H1 (cell line): ENCODE data around the gene CEP83. TPM values are rescaled to one million over a fixed set of nuclear protein-coding genes. Genes with fewer than 3 reads are reported as not detected.

Experiments used
- CTCF ChIA-PET: fragments of 300-600 bp; sonication (Branson Sonifier 250); formaldehyde crosslinking; loops from one replicate; lab custom pipeline; 2021; ENCODE audit not compliant: partially characterized antibody; lab: Charles Lee
- POLR2A ChIA-PET: fragments of 300-600 bp; sonication (Branson Sonifier 250); formaldehyde crosslinking; loops from one replicate; lab custom pipeline; 2021; ENCODE audit warnings: inconsistent platforms; ENCODE audit not compliant: partially characterized antibody; lab: Charles Lee
- DNase-seq, 2 experiments: peaks; one replicate each; pipeline versions ENCODE4 v3.0.0 to v3.0.0-alpha.2; 2010 to 2022; ENCODE audit warnings: low spot score in 2 of 2, low read depth in 1 of 2, mixed read lengths in 1 of 2
- FAIRE-seq: peaks from 2 replicates; lab custom pipeline; 2011; peaks lifted over from hg19 to GRCh38; lab: Jason Lieb, UNC
- H2AFZ ChIP-seq: 2 replicates; pipeline ENCODE4 v1.8.1; 2012; ENCODE audit warnings: low read length, inconsistent platforms
- H2AK5ac ChIP-seq: 2 replicates; pipeline ENCODE4 v1.6.1; 2013; ENCODE audit warnings: low read depth, low read length
- H2BK120ac ChIP-seq: replicated peaks from 2 replicates; pipeline ENCODE3; 2013; ENCODE audit warnings: low read depth, low read length, inconsistent platforms
- H2BK12ac ChIP-seq: 2 replicates; pipeline ENCODE4 v1.6.1; 2013; ENCODE audit warnings: low read depth, low read length
- H2BK15ac ChIP-seq: 2 replicates; pipeline ENCODE4 v1.6.1; 2013; ENCODE audit warnings: low read length
- H2BK20ac ChIP-seq: 2 replicates; pipeline ENCODE4 v1.6.1; 2013; ENCODE audit warnings: low read length
- H2BK5ac ChIP-seq: 2 replicates; pipeline ENCODE4 v1.6.1; 2013; ENCODE audit warnings: low read depth, low read length
- H3K14ac ChIP-seq: 2 replicates; pipeline ENCODE4 v1.6.1; 2013; ENCODE audit warnings: inconsistent platforms; ENCODE audit not compliant: insufficient read length
- H3K18ac ChIP-seq: 2 replicates; pipeline ENCODE4 v1.6.1; 2013; ENCODE audit warnings: low read length; ENCODE audit errors: extremely low read depth
- H3K23ac ChIP-seq: 2 replicates; pipeline ENCODE4 v1.6.1; 2013; ENCODE audit warnings: inconsistent platforms; ENCODE audit not compliant: insufficient read length
- H3K23me2 ChIP-seq: 2 replicates; pipeline ENCODE4 v1.6.1; 2013; ENCODE audit warnings: low read depth, low read length
- H3K27ac ChIP-seq: 2 replicates; pipeline ENCODE4 v1.6.1; 2011; ENCODE audit warnings: low read depth, low read length, inconsistent platforms
- H3K27me3 ChIP-seq, 4 experiments: replicated peaks in 1 of 4; 1 replicate in 1 of 4; 2 replicates in 3 of 4; pipeline versions ENCODE4 v1.6.1 to v1.8.1; 2011 to 2013; ENCODE audit warnings: low read length in 3 of 4, mild to moderate bottlenecking in 3 of 4, inconsistent platforms in 2 of 4, mixed read lengths in 2 of 4, moderate library complexity in 1 of 4; ENCODE audit not compliant: control insufficient read depth in 3 of 4, insufficient read depth in 3 of 4; ENCODE audit errors: extremely low read depth in 1 of 4
- H3K36me3 ChIP-seq, 4 experiments: 2 replicates each; pipeline versions ENCODE4 v1.6.1 to v1.8.1; 2011 to 2013; ENCODE audit warnings: mild to moderate bottlenecking in 4 of 4, low read length in 3 of 4, moderate library complexity in 2 of 4, control low read depth in 1 of 4, inconsistent platforms in 1 of 4; ENCODE audit not compliant: insufficient read depth in 4 of 4, control insufficient read depth in 2 of 4
- H3K4ac ChIP-seq: replicated peaks from 2 replicates; pipeline ENCODE3; 2013; ENCODE audit warnings: low read length, low read depth, mixed read lengths, inconsistent platforms; ENCODE audit not compliant: insufficient read length
- H3K4me1 ChIP-seq, 4 experiments: replicated peaks in 1 of 4; 1 replicate in 1 of 4; 2 replicates in 3 of 4; pipeline versions ENCODE4 v1.6.1 to v1.8.1; 2011 to 2013; ENCODE audit warnings: low read length in 3 of 4, inconsistent platforms in 2 of 4, mixed read lengths in 1 of 4; ENCODE audit not compliant: insufficient read depth in 4 of 4, control insufficient read depth in 3 of 4
- H3K4me2 ChIP-seq, 2 experiments: 2 replicates each; pipeline versions ENCODE4 v1.6.1 to v1.8.1; 2011 to 2013; ENCODE audit warnings: low read depth in 2 of 2, low read length in 2 of 2, control low read depth in 1 of 2, inconsistent platforms in 1 of 2, mild to moderate bottlenecking in 1 of 2; ENCODE audit not compliant: insufficient read depth in 1 of 2
- H3K4me3 ChIP-seq, 4 experiments: fragments of 200-600, 300-600 bp in 1 of 4; sonication (generic), shearing (Covaris generic), sonication (Bioruptor Twin) in 1 of 4; 2 replicates each; pipeline versions ENCODE4 v1.5.1 to v1.8.1; 2011 to 2016; ENCODE audit warnings: low read length in 4 of 4, low read depth in 3 of 4, control low read depth in 2 of 4, inconsistent platforms in 2 of 4, mild to moderate bottlenecking in 2 of 4, mixed read lengths in 1 of 4, moderate library complexity in 1 of 4; ENCODE audit not compliant: insufficient read depth in 2 of 4; ENCODE audit errors: extremely low read depth in 1 of 4
- H3K56ac ChIP-seq: replicated peaks from 2 replicates; pipeline ENCODE3; 2013; ENCODE audit warnings: low read depth, mild to moderate bottlenecking, mixed read lengths, low read length, inconsistent platforms; ENCODE audit not compliant: insufficient read length
- H3K79me1 ChIP-seq: 2 replicates; pipeline ENCODE4 v1.6.1; 2013; ENCODE audit warnings: low read depth, low read length, control low read depth
- H3K79me2 ChIP-seq, 2 experiments: 2 replicates each; pipeline versions ENCODE4 v1.6.1 to v1.8.1; 2012 to 2013; ENCODE audit warnings: low read length in 2 of 2, mild to moderate bottlenecking in 2 of 2, inconsistent platforms in 1 of 2; ENCODE audit not compliant: insufficient read depth in 2 of 2, control insufficient read depth in 1 of 2
- H3K9ac ChIP-seq, 4 experiments: replicated peaks in 1 of 4; 1 replicate in 1 of 4; 2 replicates in 3 of 4; pipeline versions ENCODE4 v1.6.1 to v1.8.1; 2011 to 2013; ENCODE audit warnings: low read depth in 3 of 4, low read length in 3 of 4, control low read depth in 2 of 4, mild to moderate bottlenecking in 2 of 4, moderate library complexity in 2 of 4, inconsistent platforms in 1 of 4; ENCODE audit errors: extremely low read depth in 1 of 4
- H3K9me3 ChIP-seq, 2 experiments: 2 replicates each; pipeline versions ENCODE4 v1.6.1 to v1.8.1; 2012 to 2013; ENCODE audit warnings: mild to moderate bottlenecking in 2 of 2, moderate library complexity in 2 of 2, control low read depth in 1 of 2, inconsistent platforms in 1 of 2, low read depth in 1 of 2, low read length in 1 of 2, mixed read lengths in 1 of 2; ENCODE audit not compliant: insufficient read depth in 2 of 2
- H4K20me1 ChIP-seq, 2 experiments: replicated peaks in 1 of 2; 2 replicates each; pipeline versions ENCODE3 to v1.8.1; 2011 to 2013; ENCODE audit warnings: inconsistent platforms in 2 of 2, low read length in 2 of 2, mild to moderate bottlenecking in 1 of 2; ENCODE audit not compliant: insufficient read depth in 2 of 2, control insufficient read depth in 1 of 2
- H4K5ac ChIP-seq: 2 replicates; pipeline ENCODE4 v1.6.1; 2013; ENCODE audit warnings: low read length, low read depth, mixed read lengths, inconsistent platforms; ENCODE audit not compliant: insufficient read length
- H4K8ac ChIP-seq: 2 replicates; pipeline ENCODE4 v1.8.0; 2013; ENCODE audit warnings: mild to moderate bottlenecking, moderate library complexity, low read length, inconsistent platforms; ENCODE audit not compliant: insufficient read depth; ENCODE audit errors: extremely low read depth
- H4K91ac ChIP-seq: replicated peaks from 2 replicates; pipeline ENCODE3; 2013; ENCODE audit warnings: low read length, mixed read lengths, inconsistent platforms; ENCODE audit not compliant: insufficient read length
- MAX ChIP-seq: IDR thresholded peaks from 2 replicates; pipeline ENCODE4 v1.6.1; 2012; ENCODE audit warnings: inconsistent platforms
- WGBS, 2 experiments: shearing (Covaris generic) in 1 of 2; methylation state at CpG; one replicate each; pipeline versions ENCODE4 v1.1.6 to v1.1.7; 2013 to 2015; ENCODE audit warnings: low lambda C conversion rate in 2 of 2, mixed read lengths in 2 of 2, inconsistent platforms in 1 of 2, low coverage in 1 of 2, missing lambda C conversion rate in 1 of 2; ENCODE audit not compliant: insufficient replicate concordance in 2 of 2, insufficient coverage in 1 of 2, insufficient read length in 1 of 2; ENCODE audit errors: extremely low coverage in 1 of 2, missing lambda C conversion rate in 1 of 2; 5-methylcytosine and 5-hydroxymethylcytosine counted together
- polyA plus RNA-seq, 7 experiments: library from polyadenylated mRNA; depleted of rRNA in 3 of 7; stranded (reverse) in 5 of 7; unstranded in 2 of 7; fragments of >200 nt in 5 of 7; fragments of 200-250 nt in 2 of 7; gene quantifications; 1 replicate in 5 of 7; 2 replicates in 1 of 7; 4 replicates in 1 of 7; pipeline versions ENCODE4 v1.2.1 to v1.2.3, GENCODE V29; 2011 to 2013; ENCODE audit warnings: missing spikeins in 2 of 7, mixed read lengths in 2 of 7
- total RNA-seq: library from RNA; stranded (reverse); fragmentation: NEBNext Ultra II Directional; extraction: Animal tissue kit (Norgen Biotek cat#: 25700); gene quantifications from 2 replicates; pipeline ENCODE4 v1.2.1, GENCODE V29; 2021

CEP83 gene
- total and polyA plus RNA-seq, 2 of the 8 experiments (the other 6 are each of a cell fraction or from before 2014, with no cell fraction given) = 6.0 to 25.8 TPM

GRCh38 chr12:94263011-94263811 is 196.5 kb downstream of the CEP83 start:
- Histone ChIP-seq H4K5ac (no peak overlapping the region), H3K23me2 (no peaks in the 10 kb centered on the region; the same call in 1 of the 2 replicates), H2BK120ac (peak overlapping the region; percentile 85), H3K4me3 (no peak overlapping the region; a peak in 1 of 8 replicates), H4K20me1 (no peaks in the 10 kb centered on the region), H2BK15ac (no peak overlapping the region), H2BK20ac (peak overlapping the region; percentile 98), H2AK5ac (peak overlapping the region; percentile 85), H3K4me1 (peaks cover 20 to 37% (median 28%) of the 10 kb centered on the region in 4 experiments), H3K9ac (no peak overlapping the region), H2AFZ (no peak overlapping the region)
- FAIRE-seq = no peak
- no peak for TF ChIP-seq MAX
- TF ChIP-seq, all 59 proteins: peak for 0
- no peaks in the 10 kb centered on the region for H3K9me3 ChIP-seq
- no peaks in the 10 kb centered on the region for H3K79me2 ChIP-seq
- no peak overlapping the region for H3K14ac ChIP-seq
- ChIA-PET POLR2A (interaction anchor here (0.8 to 2.0 kb wide), 6 partner anchors 9 to 92 kb away, joined by 3 to 12 read pairs (median 3); no protein-coding TSS in a partner anchor), CTCF (interaction anchor here (0.6 to 1.6 kb wide), 7 partner anchors 7 to 122 kb away, joined by 3 to 4 read pairs (median 3); no protein-coding TSS in a partner anchor)
- 89% methylated on average over 7 of the region's 14 CpGs; no CpG with 5 or more reads in 1 of the 2 experiments for WGBS, 2 experiments
- H3K79me1 ChIP-seq = no peaks in the 10 kb centered on the region
- H4K91ac ChIP-seq = peak overlapping the region; percentile 87
- H3K4me2 ChIP-seq = no peak overlapping the region; a peak in 1 of 4 replicates
- peak overlapping the region; percentile 94 for H2BK12ac ChIP-seq
- no peak overlapping the region for H3K56ac ChIP-seq
- no peaks in the 10 kb centered on the region for H3K36me3 ChIP-seq
- H3K27me3 ChIP-seq = peaks cover 0 to 3% (median 2%) of the 10 kb centered on the region in 4 experiments; a peak in 2 of 7 replicates
- H3K23ac ChIP-seq = no peak overlapping the region
- H2BK5ac ChIP-seq = peak overlapping the region; percentile 82; the same call in 1 of the 2 replicates
- no peak for DNase-seq
- H3K18ac ChIP-seq = peak overlapping the region; percentile 93
- no peak overlapping the region for H3K27ac ChIP-seq
- peak overlapping the region; percentile 70 for H3K4ac ChIP-seq
- 0 out of 2 replicates have a peak overlapping the region, but pooled peaks have one; percentile 38 for H4K8ac ChIP-seq
